ENCODE results near the gene APOL6.
"Not testable (repeated sequence)": the region's sequence is repeated elsewhere in the genome, so short reads cannot be mapped to it uniquely, and the experiment has no call there.

APOL6 gene

GRCh38 chr22:35676065-35676464, 27.8 kb downstream of the APOL6 start:
- H3K27me3 ChIP-seq (ENCODE audit: control insufficient read depth in 3 of 3, insufficient read depth in 3 of 3, low read depth in 1 of 3, low read length in 3 of 3); H3K27ac ChIP-seq (replicated peaks; ENCODE audit: low read length); DNase-seq (ENCODE audit: low spot score); H3K9ac ChIP-seq (ENCODE audit: low read depth, low read length, poor library complexity); H2AK5ac ChIP-seq (ENCODE audit: low read depth, low read length); H3K4me3 ChIP-seq (ENCODE audit: low read length in 2 of 2); H3K9me3 ChIP-seq (replicated peaks in 1 of 2; ENCODE audit: control insufficient read depth in 2 of 2, insufficient read depth in 1 of 2, low read depth in 1 of 2, low read length in 2 of 2); H3K79me1 ChIP-seq (ENCODE audit: low read depth, low read length); H3K23ac ChIP-seq (ENCODE audit: low read depth, low read length, poor library complexity); H3K4me1 ChIP-seq (ENCODE audit: control insufficient read depth in 2 of 2, insufficient read depth in 1 of 2, low read depth in 1 of 2, low read length in 2 of 2); H2BK120ac ChIP-seq (ENCODE audit: low read depth, low read length); H4K8ac ChIP-seq (ENCODE audit: low read depth, low read length); H3K4ac ChIP-seq (ENCODE audit: low read length); H2BK12ac ChIP-seq (ENCODE audit: low read length); H3K14ac ChIP-seq (ENCODE audit: low read length); H3K36me3 ChIP-seq (replicated peaks in 1 of 2; ENCODE audit: control insufficient read depth in 2 of 2, insufficient read depth in 2 of 2, low read length in 2 of 2); H2AFZ ChIP-seq (ENCODE audit: low read length); H4K91ac ChIP-seq (ENCODE audit: low read depth, low read length, poor library complexity); H2BK15ac ChIP-seq (ENCODE audit: low read length); H2BK5ac ChIP-seq (ENCODE audit: low read length); H3K4me2 ChIP-seq (ENCODE audit: insufficient read depth, low read length, poor library complexity, severe bottlenecking); H3K18ac ChIP-seq (ENCODE audit: low read length): not testable (repeated sequence)
- WGBS, 2 donors (ENCODE audit: extremely low coverage in 2 of 2, insufficient read length in 2 of 2, insufficient replicate concordance in 1 of 2), result no CpG with 5 or more reads among the region's 1 CpG

GRCh38 chr22:35677460-35678187, 29.4 kb downstream of the APOL6 start:
- H3K4me3 ChIP-seq (ENCODE audit: low read length in 2 of 2), result no peak overlapping the region

GRCh38 chr22:35678836-35679235, 30.6 kb downstream of the APOL6 start:
- no peak overlapping the region for H3K14ac ChIP-seq (ENCODE audit: low read length)
- no peak overlapping the region for H2BK120ac ChIP-seq (ENCODE audit: low read depth, low read length)
- peaks cover 1 to 5% of the 10 kb centered on the region in 2 donors for H3K9me3 ChIP-seq (replicated peaks in 1 of 2; ENCODE audit: control insufficient read depth in 2 of 2, insufficient read depth in 1 of 2, low read depth in 1 of 2, low read length in 2 of 2)

More at GRCh38 chr22:35677460-35678187, 29.4 kb downstream of the APOL6 start:
- WGBS, 2 donors (ENCODE audit: extremely low coverage in 2 of 2, insufficient read length in 2 of 2, insufficient replicate concordance in 1 of 2), result no CpG with 5 or more reads among the region's 7 CpGs
- H2BK5ac ChIP-seq (ENCODE audit: low read length), result no peak overlapping the region
- no peak for DNase-seq (ENCODE audit: low spot score)
- no peak overlapping the region for H2AFZ ChIP-seq (ENCODE audit: low read length)
- no peak overlapping the region for H4K91ac ChIP-seq (ENCODE audit: low read depth, low read length, poor library complexity)
- no peak overlapping the region for H3K4me2 ChIP-seq (ENCODE audit: insufficient read depth, low read length, poor library complexity, severe bottlenecking)
- no peak overlapping the region for H2BK12ac ChIP-seq (ENCODE audit: low read length)
- no peaks in the 10 kb centered on the region for H3K4me1 ChIP-seq (ENCODE audit: control insufficient read depth in 2 of 2, insufficient read depth in 1 of 2, low read depth in 1 of 2, low read length in 2 of 2)
- no peak overlapping the region for H3K23ac ChIP-seq (ENCODE audit: low read depth, low read length, poor library complexity)
- H2BK120ac ChIP-seq (ENCODE audit: low read depth, low read length), result no peak overlapping the region
- no peak overlapping the region for H3K9ac ChIP-seq (ENCODE audit: low read depth, low read length, poor library complexity)
- no peak overlapping the region for H4K8ac ChIP-seq (ENCODE audit: low read depth, low read length)
- no peak overlapping the region for H2BK15ac ChIP-seq (ENCODE audit: low read length)
- no peaks in the 10 kb centered on the region for H3K79me1 ChIP-seq (ENCODE audit: low read depth, low read length)
- H3K14ac ChIP-seq (ENCODE audit: low read length), result no peak overlapping the region
- peaks cover 1 to 5% of the 10 kb centered on the region in 2 donors for H3K9me3 ChIP-seq (replicated peaks in 1 of 2; ENCODE audit: control insufficient read depth in 2 of 2, insufficient read depth in 1 of 2, low read depth in 1 of 2, low read length in 2 of 2)
- no peak overlapping the region for H3K27ac ChIP-seq (replicated peaks; ENCODE audit: low read length)
- no peaks in the 10 kb centered on the region for H3K36me3 ChIP-seq (replicated peaks in 1 of 2; ENCODE audit: control insufficient read depth in 2 of 2, insufficient read depth in 2 of 2, low read length in 2 of 2)
- H2AK5ac ChIP-seq (ENCODE audit: low read depth, low read length), result no peak overlapping the region
- no peak overlapping the region for H3K18ac ChIP-seq (ENCODE audit: low read length)
- no peak overlapping the region for H3K4ac ChIP-seq (ENCODE audit: low read length)
- H3K27me3 ChIP-seq (ENCODE audit: control insufficient read depth in 3 of 3, insufficient read depth in 3 of 3, low read depth in 1 of 3, low read length in 3 of 3), result no peaks in the 10 kb centered on the region

GRCh38 chr22:35679492-35679891, 31.2 kb downstream of the APOL6 start:
- not testable (repeated sequence) for H2BK12ac ChIP-seq (ENCODE audit: low read length); H3K4me3 ChIP-seq (ENCODE audit: low read length in 2 of 2); H3K9me3 ChIP-seq (replicated peaks in 1 of 2; ENCODE audit: control insufficient read depth in 2 of 2, insufficient read depth in 1 of 2, low read depth in 1 of 2, low read length in 2 of 2); H2BK15ac ChIP-seq (ENCODE audit: low read length); H3K27ac ChIP-seq (replicated peaks; ENCODE audit: low read length); H3K14ac ChIP-seq (ENCODE audit: low read length); H2BK5ac ChIP-seq (ENCODE audit: low read length); H3K4me2 ChIP-seq (ENCODE audit: insufficient read depth, low read length, poor library complexity, severe bottlenecking); H2AFZ ChIP-seq (ENCODE audit: low read length); H3K4ac ChIP-seq (ENCODE audit: low read length); H3K4me1 ChIP-seq (ENCODE audit: control insufficient read depth in 2 of 2, insufficient read depth in 1 of 2, low read depth in 1 of 2, low read length in 2 of 2); H3K18ac ChIP-seq (ENCODE audit: low read length); H4K91ac ChIP-seq (ENCODE audit: low read depth, low read length, poor library complexity); H2BK120ac ChIP-seq (ENCODE audit: low read depth, low read length); H2AK5ac ChIP-seq (ENCODE audit: low read depth, low read length); DNase-seq (ENCODE audit: low spot score); H3K27me3 ChIP-seq (ENCODE audit: control insufficient read depth in 3 of 3, insufficient read depth in 3 of 3, low read depth in 1 of 3, low read length in 3 of 3); H3K9ac ChIP-seq (ENCODE audit: low read depth, low read length, poor library complexity); H4K8ac ChIP-seq (ENCODE audit: low read depth, low read length); H3K36me3 ChIP-seq (replicated peaks in 1 of 2; ENCODE audit: control insufficient read depth in 2 of 2, insufficient read depth in 2 of 2, low read length in 2 of 2); H3K79me1 ChIP-seq (ENCODE audit: low read depth, low read length); H3K23ac ChIP-seq (ENCODE audit: low read depth, low read length, poor library complexity)
- WGBS, 2 donors (ENCODE audit: extremely low coverage in 2 of 2, insufficient read length in 2 of 2, insufficient replicate concordance in 1 of 2), result no CpG with 5 or more reads among the region's 4 CpGs

More at GRCh38 chr22:35678836-35679235, 30.6 kb downstream of the APOL6 start:
- DNase-seq (ENCODE audit: low spot score), result no peak
- Histone ChIP-seq H3K4ac (ENCODE audit: low read length) (no peak overlapping the region), H3K27me3 (ENCODE audit: control insufficient read depth in 3 of 3, insufficient read depth in 3 of 3, low read depth in 1 of 3, low read length in 3 of 3) (no peaks in the 10 kb centered on the region), H3K23ac (ENCODE audit: low read depth, low read length, poor library complexity) (no peak overlapping the region), H2AFZ (ENCODE audit: low read length) (no peak overlapping the region), H3K9ac (ENCODE audit: low read depth, low read length, poor library complexity) (no peak overlapping the region), H3K4me1 (ENCODE audit: control insufficient read depth in 2 of 2, insufficient read depth in 1 of 2, low read depth in 1 of 2, low read length in 2 of 2) (no peaks in the 10 kb centered on the region), H2BK12ac (ENCODE audit: low read length) (no peak overlapping the region), H2AK5ac (ENCODE audit: low read depth, low read length) (no peak overlapping the region), H2BK15ac (ENCODE audit: low read length) (no peak overlapping the region), H4K91ac (ENCODE audit: low read depth, low read length, poor library complexity) (no peak overlapping the region), H3K4me3 (ENCODE audit: low read length in 2 of 2) (no peak overlapping the region), H3K27ac (replicated peaks; ENCODE audit: low read length) (no peak overlapping the region), H2BK5ac (ENCODE audit: low read length) (no peak overlapping the region), H3K36me3 (replicated peaks in 1 of 2; ENCODE audit: control insufficient read depth in 2 of 2, insufficient read depth in 2 of 2, low read length in 2 of 2) (no peaks in the 10 kb centered on the region), H3K4me2 (ENCODE audit: insufficient read depth, low read length, poor library complexity, severe bottlenecking) (no peak overlapping the region), H3K79me1 (ENCODE audit: low read depth, low read length) (no peaks in the 10 kb centered on the region), H4K8ac (ENCODE audit: low read depth, low read length) (no peak overlapping the region), H3K18ac (ENCODE audit: low read length) (no peak overlapping the region)
- WGBS, 2 donors (ENCODE audit: extremely low coverage in 2 of 2, insufficient read length in 2 of 2, insufficient replicate concordance in 1 of 2), result no CpG with 5 or more reads among the region's 2 CpGs
